ENCODE results near the gene TSPOAP1.

The TSPOAP1 gene

GRCh38 chr17:58328195-58329034 is at the start of gene TSPOAP1:
TSS of gene TSPOAP1 (minus strand) at chr17:58328795. CDS start at chr17:58327920, 875 bp downstream.
- DNase-seq: no peak

GRCh38 chr17:58377661-58378060 is 49.1 kb upstream of the TSPOAP1 start:
- DNase-seq: no peak

- DNase-seq: no peak
These were observed 48.6 kb upstream of the TSPOAP1 start for GRCh38 chr17:58377093-58377601.

- no peak for DNase-seq
These were observed 47.9 kb upstream of the TSPOAP1 start for GRCh38 chr17:58376472-58377000.

- DNase-seq: no peak
These were observed 47.2 kb upstream of the TSPOAP1 start for GRCh38 chr17:58375811-58376210.

- no peak for DNase-seq
These were observed 46.7 kb upstream of the TSPOAP1 start for GRCh38 chr17:58375256-58375655.

- DNase-seq: no peak
These were observed 45.3 kb upstream of the TSPOAP1 start for GRCh38 chr17:58373923-58374322.

- no peak for DNase-seq
These were observed 44.4 kb upstream of the TSPOAP1 start for GRCh38 chr17:58373003-58373402.

- no peak for DNase-seq
These were observed 42.8 kb upstream of the TSPOAP1 start for GRCh38 chr17:58371300-58371950.

GRCh38 chr17:58370716-58371115 is 42.1 kb upstream of the TSPOAP1 start:
- DNase-seq: no peak

- DNase-seq: no peak
These were observed 41.7 kb upstream of the TSPOAP1 start for GRCh38 chr17:58370309-58370708.

- no peak for DNase-seq
These were observed 40.8 kb upstream of the TSPOAP1 start for GRCh38 chr17:58369214-58370031.

- no peak for DNase-seq
These were observed 40.2 kb upstream of the TSPOAP1 start for GRCh38 chr17:58368860-58369213.

GRCh38 chr17:58367461-58367860 is 38.9 kb upstream of the TSPOAP1 start:
- DNase-seq: no peak

GRCh38 chr17:58365980-58366595 is 37.5 kb upstream of the TSPOAP1 start:
- DNase-seq: no peak

GRCh38 chr17:58365185-58365979 is 36.8 kb upstream of the TSPOAP1 start:
- no peak for DNase-seq

GRCh38 chr17:58364270-58364942 is 35.8 kb upstream of the TSPOAP1 start:
- DNase-seq: no peak

GRCh38 chr17:58363457-58364185 is 35.0 kb upstream of the TSPOAP1 start:
- no peak for DNase-seq

GRCh38 chr17:58362368-58363014 is 33.9 kb upstream of the TSPOAP1 start:
- DNase-seq: no peak

Measured in NCI-H1417 (cell line).